K562 (cell line): ENCODE data around the gene LMBR1. TPM values are rescaled to one million over a fixed set of nuclear protein-coding genes. Genes with fewer than 3 reads are reported as not detected.

Experiments
- ATAC-seq: fragments of 200-7000 bp; cut with Tn5 transposase; 3 replicates; pipeline ENCODE4 v1.9.1; 2020; ENCODE audit warnings: moderate library complexity
- BruUV-seq: library from RNA; stranded (reverse); fragments of 400-500 nt; replicated peaks from 2 replicates; lab custom pipeline; 2021; lab: Mats Ljungman, UMichigan
- CTCF ChIA-PET: fragments of 300-600 bp; formaldehyde crosslinking; extraction: SDS; loops from one replicate; lab custom pipeline; 2021; ENCODE audit warnings: low intra/inter-chr PET ratio; lab: Yijun Ruan, JAX
- POLR2A ChIA-PET: fragments of 300-600, 350-650 bp; sonication (Branson Sonifier 250); formaldehyde crosslinking; extraction: SDS; loops from one replicate; lab custom pipeline; 2021; ENCODE audit warnings: antibody characterized with exemption, inconsistent platforms; lab: Yijun Ruan, JAX
- DNase-seq, 4 experiments: peaks; one replicate each; pipeline versions ENCODE4 v3.0.0 to v3.0.0-alpha.2; 2011 to 2018; ENCODE audit warnings: low spot score in 3 of 4, mixed read lengths in 3 of 4; ENCODE audit errors: extremely low read depth in 1 of 4
- FAIRE-seq: peaks from 2 replicates; lab custom pipeline; 2011; peaks lifted over from hg19 to GRCh38; lab: Jason Lieb, UNC
- H2AFZ ChIP-seq: 2 replicates; pipeline ENCODE4 v1.6.0; 2011; ENCODE audit warnings: low read depth, low read length, control low read depth, inconsistent platforms
- H3K27ac ChIP-seq: fragments of 200-600 bp; 3 replicates; pipeline ENCODE4 v1.8.0; 2011; ENCODE audit warnings: low read depth, mild to moderate bottlenecking, control low read depth, inconsistent platforms, low read length, moderate library complexity, mixed read lengths; ENCODE audit errors: extremely low read depth
- H3K27me3 ChIP-seq, 2 experiments: fragments of 300-600 bp in 1 of 2; 2 replicates in 1 of 2; 3 replicates in 1 of 2; pipeline versions ENCODE4 v1.6.0 to v1.8.0; 2011; ENCODE audit warnings: inconsistent platforms in 2 of 2, low read length in 2 of 2, mild to moderate bottlenecking in 1 of 2, mixed read lengths in 1 of 2, moderate library complexity in 1 of 2; ENCODE audit not compliant: control insufficient read depth in 2 of 2, insufficient read depth in 2 of 2
- H3K36me3 ChIP-seq: fragments of 300-600 bp; 3 replicates; pipeline ENCODE4 v1.8.0; 2011; ENCODE audit warnings: mild to moderate bottlenecking, low read length, inconsistent platforms; ENCODE audit not compliant: control insufficient read depth, insufficient read depth
- H3K4me1 ChIP-seq, 2 experiments: fragments of 200-600 bp in 1 of 2; replicated peaks in 1 of 2; 2 replicates in 1 of 2; 3 replicates in 1 of 2; pipeline versions ENCODE4 v1.5.1 to v1.8.0; 2011; ENCODE audit warnings: inconsistent platforms in 2 of 2, low read length in 2 of 2, mild to moderate bottlenecking in 1 of 2, mixed read lengths in 1 of 2, moderate library complexity in 1 of 2; ENCODE audit not compliant: control insufficient read depth in 2 of 2, insufficient read depth in 2 of 2
- H3K4me2 ChIP-seq: 2 replicates; pipeline ENCODE4 v1.6.1; 2011; ENCODE audit warnings: low read length, control low read depth, inconsistent platforms, mixed read lengths; ENCODE audit not compliant: insufficient read depth
- H3K4me3 ChIP-seq: fragments of 200-600 bp; sonication (generic), shearing (Covaris generic); 2 replicates; pipeline ENCODE4 v1.5.1; 2016; ENCODE audit warnings: control low read depth, inconsistent platforms
- H3K79me2 ChIP-seq: fragments of 200-600 bp; 3 replicates; pipeline ENCODE4 v1.8.0; 2011; ENCODE audit warnings: low read length, inconsistent platforms; ENCODE audit not compliant: control insufficient read depth, insufficient read depth
- H3K9ac ChIP-seq, 2 experiments: 2 replicates each; pipeline versions ENCODE4 v1.6.0 to v1.6.1; 2011; ENCODE audit warnings: low read depth in 2 of 2, low read length in 2 of 2, control low read depth in 1 of 2, inconsistent platforms in 1 of 2, mild to moderate bottlenecking in 1 of 2, mixed read lengths in 1 of 2; ENCODE audit not compliant: insufficient read depth in 1 of 2
- H3K9me1 ChIP-seq: one replicate; pipeline ENCODE4 v1.6.0; 2011; ENCODE audit warnings: inconsistent platforms, mild to moderate bottlenecking, low read length, moderate library complexity; ENCODE audit not compliant: control insufficient read depth, insufficient read depth
- H3K9me3 ChIP-seq: replicated peaks from 2 replicates; pipeline ENCODE4 v1.5.1; 2011; ENCODE audit warnings: low read depth, low read length, inconsistent platforms; ENCODE audit not compliant: control insufficient read depth, insufficient read depth
- H4K20me1 ChIP-seq: replicated peaks from 2 replicates; pipeline ENCODE4 v1.6.1; 2011; ENCODE audit warnings: low read length, inconsistent platforms, mixed read lengths; ENCODE audit not compliant: control insufficient read depth, insufficient read depth
- BRD4 ChIP-seq: fragments of 200-600 bp; sonication (generic); IDR thresholded peaks from 2 replicates; pipeline ENCODE4 v1.6.1; 2017; ENCODE audit warnings: inconsistent platforms
- CBX5 ChIP-seq: IDR thresholded peaks from 2 replicates; pipeline ENCODE4 v1.6.1; 2014; ENCODE audit warnings: low read depth, borderline replicate concordance
- CGGBP1 ChIP-seq: fragments of 250-450 bp; sonication (Bioruptor Pico); IDR thresholded peaks from 2 replicates; pipeline ENCODE4 v1.9.0; 2021; ENCODE audit warnings: mild to moderate bottlenecking
- SAFB ChIP-seq: fragments of 200-400 bp; formaldehyde crosslinking; IDR thresholded peaks from 2 replicates; pipeline ENCODE4 v1.6.1; 2017; ENCODE audit warnings: low read depth, low read length, borderline replicate concordance
- SP1 ChIP-seq: sonication (generic); formaldehyde crosslinking; IDR thresholded peaks from 2 replicates; pipeline ENCODE4 v1.8.1; 2022; ENCODE audit warnings: mild to moderate bottlenecking, missing genetic modification reagents
- WGBS: fragments of 100-300 bp; shearing (Covaris generic); methylation state at CpG from one replicate; pipeline ENCODE4 v1.1.6; 2016; ENCODE audit warnings: low coverage, mixed read lengths; ENCODE audit not compliant: insufficient coverage; ENCODE audit errors: missing lambda C conversion rate; 5-methylcytosine and 5-hydroxymethylcytosine counted together
- in situ Hi-C: fragments of 300-500 bp; cut with MboI; formaldehyde crosslinking; loops from 4 replicates; pipeline ENCODE4 v1.15.0; 2018; ENCODE audit warnings: inconsistent platforms, mixed read lengths
- intact Hi-C: fragments of 100-400 bp; cut with micrococcal nuclease; formaldehyde crosslinking; loops from 2 replicates; pipeline ENCODE4 v1.14.2; 2022
- polyA plus RNA-seq, 8 experiments: library from polyadenylated mRNA; depleted of rRNA in 4 of 8; stranded (reverse) in 5 of 8; unstranded in 3 of 8; fragments of >200 nt; fragmentation: Nextera tagmentation in 2 of 8; fragmentation: Illumina TruSeq in 1 of 8; extraction: Ambion mirVana in 2 of 8; extraction: Trizol in 1 of 8; gene quantifications; 2 replicates each; pipeline versions ENCODE4 v1.2.1 to v1.2.3, GENCODE V29; 2011 to 2014; ENCODE audit warnings: inconsistent platforms in 1 of 8, missing spikeins in 1 of 8
- total RNA-seq, 7 experiments: library from RNA; depleted of rRNA in 6 of 7; stranded (reverse); fragments of >200 nt in 6 of 7; fragmentation: Illumina TruSeq in 2 of 7; extraction: Trizol in 2 of 7; gene quantifications; 2 replicates each; pipeline versions ENCODE4 v1.2.1 to v1.2.3, GENCODE V29; 2011 to 2021; ENCODE audit warnings: low replicate concordance in 1 of 7
- TF ChIP-seq, protein P1 (sequence below), 2 experiments: fragments of 450-650 bp; IDR thresholded peaks; 2 replicates each; pipeline ENCODE4 v1.6.1; 2018; ENCODE audit warnings: mild to moderate bottlenecking in 2 of 2, low read depth in 1 of 2; ENCODE audit not compliant: partially characterized antibody in 2 of 2

The LMBR1 gene
- total and polyA plus RNA-seq, 9 of the 15 experiments (the other 6 are each of a cell fraction or from before 2014, with no cell fraction given): 7.7 to 90.0 (median 59.9) TPM

- H3K36me3 ChIP-seq: peaks cover 41% of the 10 kb centered on the region
- WGBS: 97% methylated on average over 3 of the region's 3 CpGs
- TF ChIP-seq BRD4 (no peak), CGGBP1 (CRISPR knock-in tag) (no peak), SP1 (CRISPR knock-in tag) (no peak), SAFB (no peak), CBX5 (no peak)
- TF ChIP-seq, protein P1, sequence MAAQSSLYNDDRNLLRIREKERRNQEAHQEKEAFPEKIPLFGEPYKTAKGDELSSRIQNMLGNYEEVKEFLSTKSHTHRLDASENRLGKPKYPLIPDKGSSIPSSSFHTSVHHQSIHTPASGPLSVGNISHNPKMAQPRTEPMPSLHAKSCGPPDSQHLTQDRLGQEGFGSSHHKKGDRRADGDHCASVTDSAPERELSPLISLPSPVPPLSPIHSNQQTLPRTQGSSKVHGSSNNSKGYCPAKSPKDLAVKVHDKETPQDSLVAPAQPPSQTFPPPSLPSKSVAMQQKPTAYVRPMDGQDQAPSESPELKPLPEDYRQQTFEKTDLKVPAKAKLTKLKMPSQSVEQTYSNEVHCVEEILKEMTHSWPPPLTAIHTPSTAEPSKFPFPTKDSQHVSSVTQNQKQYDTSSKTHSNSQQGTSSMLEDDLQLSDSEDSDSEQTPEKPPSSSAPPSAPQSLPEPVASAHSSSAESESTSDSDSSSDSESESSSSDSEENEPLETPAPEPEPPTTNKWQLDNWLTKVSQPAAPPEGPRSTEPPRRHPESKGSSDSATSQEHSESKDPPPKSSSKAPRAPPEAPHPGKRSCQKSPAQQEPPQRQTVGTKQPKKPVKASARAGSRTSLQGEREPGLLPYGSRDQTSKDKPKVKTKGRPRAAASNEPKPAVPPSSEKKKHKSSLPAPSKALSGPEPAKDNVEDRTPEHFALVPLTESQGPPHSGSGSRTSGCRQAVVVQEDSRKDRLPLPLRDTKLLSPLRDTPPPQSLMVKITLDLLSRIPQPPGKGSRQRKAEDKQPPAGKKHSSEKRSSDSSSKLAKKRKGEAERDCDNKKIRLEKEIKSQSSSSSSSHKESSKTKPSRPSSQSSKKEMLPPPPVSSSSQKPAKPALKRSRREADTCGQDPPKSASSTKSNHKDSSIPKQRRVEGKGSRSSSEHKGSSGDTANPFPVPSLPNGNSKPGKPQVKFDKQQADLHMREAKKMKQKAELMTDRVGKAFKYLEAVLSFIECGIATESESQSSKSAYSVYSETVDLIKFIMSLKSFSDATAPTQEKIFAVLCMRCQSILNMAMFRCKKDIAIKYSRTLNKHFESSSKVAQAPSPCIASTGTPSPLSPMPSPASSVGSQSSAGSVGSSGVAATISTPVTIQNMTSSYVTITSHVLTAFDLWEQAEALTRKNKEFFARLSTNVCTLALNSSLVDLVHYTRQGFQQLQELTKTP (IDR thresholded peaks at IDR 0.05; ENCODE audit: low read depth in 1 of 2, partially characterized antibody in 2 of 2): no peak
- H4K20me1 ChIP-seq: no peaks in the 10 kb centered on the region
- no peak for DNase-seq
- ChIA-PET POLR2A (no interaction called here), CTCF (no interaction called here)
- H3K4me1 ChIP-seq: no peaks in the 10 kb centered on the region
- no peak overlapping the region for H3K9ac ChIP-seq
- no peak overlapping the region for H3K4me3 ChIP-seq
- no TSS peak for BruUV-seq
- no peak overlapping the region for H3K4me2 ChIP-seq
- ATAC-seq: no peak
- no peaks in the 10 kb centered on the region for H3K79me2 ChIP-seq
- no peak overlapping the region for H3K27ac ChIP-seq
- H2AFZ ChIP-seq: no peak overlapping the region
- intact Hi-C loops (loop anchor here (10.0 kb wide), 1 partner anchor 267 kb away; no protein-coding TSS in a partner anchor), in situ Hi-C loops (loop anchor here (10.0 kb wide), 1 partner anchor 997 kb away; the partner anchor contains the start of gene SHH)
- H3K27me3 ChIP-seq: no peaks in the 10 kb centered on the region
- no peaks in the 10 kb centered on the region for H3K9me1 ChIP-seq
- FAIRE-seq: no peak
- H3K9me3 ChIP-seq: no peaks in the 10 kb centered on the region
Observed at GRCh38 chr7:156811706-156812105, 81.3 kb downstream of the LMBR1 start.
